Activated T-helper 9 cell treated with anti-CD3 and anti-CD28 coated beads, Interleukin-2, amount 50 U/mL, for 16 hours (primary cell): ENCODE results near the gene SLC25A20.
A peak's percentile ranks its signal among the peaks of the same experiment; 100 is the strongest.

Experiments used
- DNase-seq: peaks from one replicate; pipeline ENCODE4 v3.0.0-alpha.2; 2020; ENCODE audit warnings: low read depth

The SLC25A20 gene

GRCh38 chr3:48897460-48898376, 964 bp downstream of the SLC25A20 start:
- no peak for DNase-seq

- no peak for DNase-seq
Observed at GRCh38 chr3:48896936-48897335, 1.7 kb downstream of the SLC25A20 start.

GRCh38 chr3:48894516-48894915, 4.2 kb downstream of the SLC25A20 start:
- DNase-seq = no peak

GRCh38 chr3:48891606-48892005, 7.1 kb downstream of the SLC25A20 start:
- DNase-seq = no peak

GRCh38 chr3:48885753-48886152, 12.9 kb downstream of the SLC25A20 start:
- no peak for DNase-seq

- no peak for DNase-seq
Observed at GRCh38 chr3:48881652-48882114, 17.0 kb downstream of the SLC25A20 start.

- no peak for DNase-seq
Observed at GRCh38 chr3:48881006-48881405, 17.7 kb downstream of the SLC25A20 start.

GRCh38 chr3:48879994-48880377, 18.7 kb downstream of the SLC25A20 start:
- no peak for DNase-seq

GRCh38 chr3:48879307-48879993, 19.2 kb downstream of the SLC25A20 start:
- no peak for DNase-seq

- DNase-seq = no peak
Observed at GRCh38 chr3:48877671-48878070, 21.0 kb downstream of the SLC25A20 start.

GRCh38 chr3:48863122-48863521, 35.6 kb downstream of the SLC25A20 start:
- no peak for DNase-seq

- no peak for DNase-seq
Observed at GRCh38 chr3:48859206-48859605, 39.5 kb downstream of the SLC25A20 start.

- no peak for DNase-seq
Observed at GRCh38 chr3:48858709-48859108, 40.0 kb downstream of the SLC25A20 start.

- no peak for DNase-seq
Observed at GRCh38 chr3:48857641-48858040, 41.0 kb downstream of the SLC25A20 start.

GRCh38 chr3:48856469-48856868, 42.2 kb downstream of the SLC25A20 start:
- DNase-seq = no peak

GRCh38 chr3:48855681-48856447, 42.8 kb downstream of the SLC25A20 start:
- no peak for DNase-seq

- DNase-seq = no peak
Observed at GRCh38 chr3:48852151-48852550, 46.5 kb downstream of the SLC25A20 start.

- no peak for DNase-seq
Observed at GRCh38 chr3:48851407-48851806, 47.3 kb downstream of the SLC25A20 start.

- no peak for DNase-seq
Observed at GRCh38 chr3:48848816-48849515, 49.7 kb downstream of the SLC25A20 start.

- DNase-seq = peak; percentile 73
Observed at GRCh38 chr3:48847504-48848423, 50.9 kb downstream of the SLC25A20 start, which contains the start of gene PRKAR2A. Gene PRKAR2A (minus strand): TSS chr3:48847874. CDS start chr3:48847596, 278 bp downstream.
